WTC11 (cell line): ENCODE data around the gene TSPAN31. TPM values are rescaled to one million over a fixed set of nuclear protein-coding genes. Genes with fewer than 3 reads are reported as not detected.

Source experiments
- ATAC-seq: fragments of 200-7000 bp; cut with Tn5 transposase; 2 replicates; pipeline ENCODE4 v1.10.0; 2021; ENCODE audit warnings: mild to moderate bottlenecking, moderate library complexity
- CTCF ChIA-PET: fragments of 300-600 bp; sonication (Branson Sonifier 250); formaldehyde crosslinking; loops from one replicate; lab custom pipeline; 2021; ENCODE audit warnings: antibody characterized with exemption; lab: Charles Lee
- POLR2A ChIA-PET: fragments of 350-600 bp; sonication (Branson Sonifier 250); formaldehyde crosslinking; loops from one replicate; lab custom pipeline; 2021; ENCODE audit warnings: antibody characterized with exemption; lab: Charles Lee
- DNase-seq: peaks from one replicate; pipeline ENCODE4 v3.0.0; 2021; ENCODE audit warnings: low spot score
- H3K27ac Mint-ChIP-seq: 2 replicates; pipeline ENCODE4 v1.8.0; 2021; ENCODE audit warnings: mixed read lengths
- H3K27me3 Mint-ChIP-seq: 2 replicates; pipeline ENCODE4 v1.8.0; 2021; ENCODE audit warnings: low read depth, mild to moderate bottlenecking, moderate library complexity, mixed read lengths
- H3K36me3 Mint-ChIP-seq: 2 replicates; pipeline ENCODE4 v1.8.0; 2021; ENCODE audit warnings: mixed read lengths
- H3K4me1 Mint-ChIP-seq: 2 replicates; pipeline ENCODE4 v1.8.0; 2022; ENCODE audit warnings: mixed read lengths
- H3K4me3 Mint-ChIP-seq: 2 replicates; pipeline ENCODE4 v1.8.0; 2021; ENCODE audit warnings: mild to moderate bottlenecking, moderate library complexity, mixed read lengths
- H3K9me3 Mint-ChIP-seq: 2 replicates; pipeline ENCODE4 v1.8.0; 2021; ENCODE audit warnings: mixed read lengths
- ELF4 ChIP-seq: sonication (generic); formaldehyde crosslinking; IDR thresholded peaks from 2 replicates; pipeline ENCODE4 v1.8.1; 2022; ENCODE audit warnings: low read depth, mild to moderate bottlenecking, moderate library complexity, missing genetic modification reagents
- ETV6 ChIP-seq: sonication (generic); formaldehyde crosslinking; IDR thresholded peaks from 2 replicates; pipeline ENCODE4 v1.8.1; 2022; ENCODE audit warnings: mild to moderate bottlenecking, missing genetic modification reagents
- FOXJ3 ChIP-seq: sonication (generic); formaldehyde crosslinking; IDR thresholded peaks from 2 replicates; pipeline ENCODE4 v1.9.0; 2021; ENCODE audit warnings: missing genetic modification reagents, mild to moderate bottlenecking, borderline replicate concordance
- FOXK1 ChIP-seq: sonication (generic); formaldehyde crosslinking; IDR thresholded peaks from 2 replicates; pipeline ENCODE4 v1.8.0; 2022; ENCODE audit warnings: mild to moderate bottlenecking, moderate library complexity, missing genetic modification reagents
- GABPB1 ChIP-seq: sonication (generic); formaldehyde crosslinking; IDR thresholded peaks from 2 replicates; pipeline ENCODE4 v1.8.1; 2023; ENCODE audit warnings: mild to moderate bottlenecking, missing genetic modification reagents
- HMGA2 ChIP-seq: fragments of 250-450 bp; sonication (Bioruptor Pico); IDR thresholded peaks from 2 replicates; pipeline ENCODE4 v1.4.0; 2021; ENCODE audit warnings: mild to moderate bottlenecking, moderate library complexity
- KAT7 ChIP-seq: sonication (generic); formaldehyde crosslinking; IDR thresholded peaks from 2 replicates; pipeline ENCODE4 v1.8.1; 2023; ENCODE audit warnings: missing genetic modification reagents, mild to moderate bottlenecking, borderline replicate concordance
- NFYB ChIP-seq: sonication (generic); formaldehyde crosslinking; conservative IDR thresholded peaks from 2 replicates; pipeline ENCODE4 v1.8.0; 2022; ENCODE audit warnings: low read depth, missing genetic modification reagents
- PRRX2 ChIP-seq: fragments of 250-450 bp; sonication (Bioruptor Pico); IDR thresholded peaks from 2 replicates; pipeline ENCODE4 v1.8.0; 2021; ENCODE audit warnings: mild to moderate bottlenecking
- ZBTB21 ChIP-seq: sonication (generic); formaldehyde crosslinking; IDR thresholded peaks from 2 replicates; pipeline ENCODE4 v1.8.1; 2023; ENCODE audit warnings: mild to moderate bottlenecking, missing genetic modification reagents, borderline replicate concordance
- ZNF263 ChIP-seq: sonication (generic); formaldehyde crosslinking; IDR thresholded peaks from 2 replicates; pipeline ENCODE4 v1.8.1; 2022; ENCODE audit warnings: low read depth, mild to moderate bottlenecking, moderate library complexity, missing genetic modification reagents
- ZNF416 ChIP-seq: fragments of 250-450 bp; sonication (Bioruptor Pico); IDR thresholded peaks from 2 replicates; pipeline ENCODE4 v1.9.0; 2021; ENCODE audit warnings: mild to moderate bottlenecking, inconsistent platforms
- ZNF671 ChIP-seq: fragments of 250-450 bp; sonication (Bioruptor Pico); IDR thresholded peaks from 2 replicates; pipeline ENCODE4 v1.8.0; 2021; ENCODE audit warnings: mild to moderate bottlenecking
- total RNA-seq: library from RNA; stranded (reverse); gene quantifications from 3 replicates; pipeline ENCODE4 v1.2.3, GENCODE V29; 2021
- TF ChIP-seq, protein P1 (sequence below): sonication (generic); formaldehyde crosslinking; IDR thresholded peaks from 2 replicates; pipeline ENCODE4 v1.8.0; 2023; ENCODE audit warnings: missing genetic modification reagents
- TF ChIP-seq, protein P2 (sequence below): sonication (generic); formaldehyde crosslinking; IDR thresholded peaks from 2 replicates; pipeline ENCODE4 v1.8.1; 2022; ENCODE audit warnings: mild to moderate bottlenecking, moderate library complexity, missing genetic modification reagents
- TF ChIP-seq, protein P3 (sequence below): sonication (generic); formaldehyde crosslinking; IDR thresholded peaks from 2 replicates; pipeline ENCODE4 v1.8.1; 2023; ENCODE audit warnings: mild to moderate bottlenecking, missing genetic modification reagents, moderate library complexity
- TF ChIP-seq, protein P4 (sequence below): sonication (generic); formaldehyde crosslinking; IDR thresholded peaks from 2 replicates; pipeline ENCODE4 v1.8.1; 2023; ENCODE audit warnings: mild to moderate bottlenecking, moderate library complexity, missing genetic modification reagents
- TF ChIP-seq, protein P5 (sequence below): sonication (generic); formaldehyde crosslinking; conservative IDR thresholded peaks from 2 replicates; pipeline ENCODE4 v1.8.1; 2023; ENCODE audit warnings: mild to moderate bottlenecking, low read depth, missing genetic modification reagents, moderate library complexity
- TF ChIP-seq, protein P6 (sequence below): sonication (generic); formaldehyde crosslinking; IDR thresholded peaks from 2 replicates; pipeline ENCODE4 v1.8.0; 2022; ENCODE audit warnings: mild to moderate bottlenecking, missing genetic modification reagents
- TF ChIP-seq, protein P7 (sequence below): sonication (generic); formaldehyde crosslinking; IDR thresholded peaks from 2 replicates; pipeline ENCODE4 v1.8.0; 2022; ENCODE audit warnings: mild to moderate bottlenecking, missing genetic modification reagents
- TF ChIP-seq, protein P8 (sequence below): sonication (generic); formaldehyde crosslinking; IDR thresholded peaks from 2 replicates; pipeline ENCODE4 v1.8.1; 2022; ENCODE audit warnings: low read depth, mild to moderate bottlenecking, moderate library complexity, missing genetic modification reagents, borderline replicate concordance
- TF ChIP-seq, protein P9 (sequence below): sonication (generic); formaldehyde crosslinking; IDR thresholded peaks from 2 replicates; pipeline ENCODE4 v1.8.0; 2022; ENCODE audit warnings: mild to moderate bottlenecking, missing genetic modification reagents

TSPAN31 gene
- total RNA-seq, 1 experiment from 2014 or later, result 9.9 TPM

DNA sequence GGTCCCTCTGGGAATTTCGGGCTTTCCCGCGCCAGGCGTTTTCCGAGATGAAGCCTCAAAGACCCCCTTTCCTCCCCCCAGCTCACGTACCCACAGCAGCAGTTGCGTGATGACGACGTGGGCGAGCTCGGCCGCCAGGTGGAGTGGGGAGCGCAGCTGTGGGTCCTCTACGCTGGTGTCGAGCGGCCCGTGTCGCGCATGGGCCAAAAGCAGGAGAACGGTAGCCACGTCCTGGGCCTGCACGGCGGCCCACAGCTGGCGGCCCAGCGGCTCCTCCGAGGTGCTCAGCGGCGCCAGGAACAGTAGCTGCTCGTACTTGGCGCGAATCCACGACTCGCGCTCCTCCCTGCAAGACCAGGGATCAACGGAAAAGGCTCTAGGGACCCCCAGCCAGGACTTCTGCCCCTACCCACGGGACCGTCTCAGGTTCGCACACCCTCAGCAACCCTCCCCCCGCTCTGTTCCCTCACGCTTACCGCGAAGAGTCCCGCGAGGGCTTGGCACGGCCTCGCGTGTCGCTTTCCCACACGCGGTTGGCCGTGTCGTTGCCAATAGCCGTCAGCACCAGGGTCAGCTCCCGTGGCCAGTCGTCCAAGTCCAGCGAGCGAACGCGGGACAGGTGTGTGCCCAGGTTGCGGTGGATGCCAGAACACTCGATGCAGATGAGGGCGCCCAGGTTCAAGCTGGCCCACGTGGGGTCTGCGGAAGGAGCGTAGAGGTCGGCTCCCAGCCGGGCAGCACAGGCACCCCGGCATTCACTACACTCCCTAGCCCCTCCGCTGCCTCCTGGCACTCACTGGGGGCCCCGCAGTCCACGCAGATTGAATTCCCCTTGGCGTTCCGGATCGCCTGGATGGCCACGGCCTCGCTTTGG lies 17.7 kb upstream of the TSPAN31 start (continued):
- TF ChIP-seq FOXJ3 (CRISPR knock-in tag) (no peak), ZNF671 (CRISPR knock-in tag) (no peak), ELF4 (CRISPR knock-in tag) (no peak), ZNF263 (CRISPR knock-in tag) (0 out of 2 replicates have a peak, but pooled peaks have one; percentile 19)
- TF ChIP-seq, protein P1, sequence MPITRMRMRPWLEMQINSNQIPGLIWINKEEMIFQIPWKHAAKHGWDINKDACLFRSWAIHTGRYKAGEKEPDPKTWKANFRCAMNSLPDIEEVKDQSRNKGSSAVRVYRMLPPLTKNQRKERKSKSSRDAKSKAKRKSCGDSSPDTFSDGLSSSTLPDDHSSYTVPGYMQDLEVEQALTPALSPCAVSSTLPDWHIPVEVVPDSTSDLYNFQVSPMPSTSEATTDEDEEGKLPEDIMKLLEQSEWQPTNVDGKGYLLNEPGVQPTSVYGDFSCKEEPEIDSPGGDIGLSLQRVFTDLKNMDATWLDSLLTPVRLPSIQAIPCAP (CRISPR knock-in tag), result no peak
- TF ChIP-seq, protein P2, sequence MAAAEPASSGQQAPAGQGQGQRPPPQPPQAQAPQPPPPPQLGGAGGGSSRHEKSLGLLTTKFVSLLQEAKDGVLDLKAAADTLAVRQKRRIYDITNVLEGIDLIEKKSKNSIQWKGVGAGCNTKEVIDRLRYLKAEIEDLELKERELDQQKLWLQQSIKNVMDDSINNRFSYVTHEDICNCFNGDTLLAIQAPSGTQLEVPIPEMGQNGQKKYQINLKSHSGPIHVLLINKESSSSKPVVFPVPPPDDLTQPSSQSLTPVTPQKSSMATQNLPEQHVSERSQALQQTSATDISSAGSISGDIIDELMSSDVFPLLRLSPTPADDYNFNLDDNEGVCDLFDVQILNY, result no peak
- TF ChIP-seq, protein P3, sequence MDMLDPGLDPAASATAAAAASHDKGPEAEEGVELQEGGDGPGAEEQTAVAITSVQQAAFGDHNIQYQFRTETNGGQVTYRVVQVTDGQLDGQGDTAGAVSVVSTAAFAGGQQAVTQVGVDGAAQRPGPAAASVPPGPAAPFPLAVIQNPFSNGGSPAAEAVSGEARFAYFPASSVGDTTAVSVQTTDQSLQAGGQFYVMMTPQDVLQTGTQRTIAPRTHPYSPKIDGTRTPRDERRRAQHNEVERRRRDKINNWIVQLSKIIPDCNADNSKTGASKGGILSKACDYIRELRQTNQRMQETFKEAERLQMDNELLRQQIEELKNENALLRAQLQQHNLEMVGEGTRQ, result no peak

DNA sequence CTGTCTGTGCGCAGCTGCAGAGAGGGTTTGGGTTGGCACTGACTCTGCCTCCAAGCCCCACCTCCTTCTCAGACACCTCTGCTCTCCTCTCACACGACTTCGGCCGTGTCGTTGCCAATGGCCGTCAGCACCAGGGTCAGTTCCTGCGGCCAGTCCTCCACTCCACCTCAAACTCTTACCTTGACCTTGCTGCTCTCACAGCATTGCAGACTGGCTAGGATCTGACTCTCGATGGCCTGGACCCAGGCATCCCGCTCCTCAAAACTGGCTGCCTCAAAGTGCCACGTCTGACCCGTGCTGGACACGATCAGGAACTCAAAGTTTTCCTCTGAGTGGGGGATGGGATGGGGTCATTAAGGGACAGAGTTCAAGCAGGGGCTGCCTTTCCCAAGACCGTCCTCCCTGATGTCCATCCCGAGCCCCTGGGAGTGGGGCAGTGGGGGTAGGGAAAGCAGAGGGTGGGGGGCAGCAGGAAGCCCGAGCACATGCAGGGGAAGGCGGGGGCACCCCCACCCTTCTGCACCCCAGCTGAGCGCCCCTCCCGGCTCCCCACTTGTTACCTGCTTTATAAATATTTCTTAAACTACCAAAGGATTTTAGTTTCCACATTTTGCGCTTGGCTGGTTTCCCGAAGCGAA lies 17.0 kb upstream of the TSPAN31 start:
- ATAC-seq (peak; percentile 70), DNase-seq (peak; percentile 68)
- Mint-ChIP-seq H3K36me3 (no peaks in the 10 kb centered on the region), H3K27me3 (peaks cover 98% of the 10 kb centered on the region), H3K9me3 (no peaks in the 10 kb centered on the region), H3K4me1 (peaks cover 15% of the 10 kb centered on the region), H3K27ac (no peak overlapping the region), H3K4me3 (peak overlapping the region; percentile 50)
- ChIA-PET CTCF (interaction anchor here (0.8 to 5.8 kb wide), 7 partner anchors 8 to 145 kb away, joined by 3 to 146 read pairs (median 4); partner anchors contain the start of genes AGAP2, ARHGEF25, EEF1AKMT3 and METTL1), POLR2A (interaction anchor here (1.0 to 1.1 kb wide), 2 partner anchors 9 to 17 kb away, joined by 4 to 5 read pairs; partner anchors contain the start of gene TSPAN31)
- TF ChIP-seq ZBTB21 (CRISPR knock-in tag) (peak; percentile 68; the same call in 1 of the 2 replicates), HMGA2 (CRISPR knock-in tag) (no peak), FOXK1 (peak; percentile 53; the same call in 1 of the 2 replicates), PRRX2 (CRISPR knock-in tag) (no peak), KAT7 (CRISPR knock-in tag) (no peak), NFYB (no peak), ZNF416 (no peak), GABPB1 (no peak), ETV6 (CRISPR knock-in tag) (peak; percentile 66; the same call in 1 of the 2 replicates)
- TF ChIP-seq, protein P4, sequence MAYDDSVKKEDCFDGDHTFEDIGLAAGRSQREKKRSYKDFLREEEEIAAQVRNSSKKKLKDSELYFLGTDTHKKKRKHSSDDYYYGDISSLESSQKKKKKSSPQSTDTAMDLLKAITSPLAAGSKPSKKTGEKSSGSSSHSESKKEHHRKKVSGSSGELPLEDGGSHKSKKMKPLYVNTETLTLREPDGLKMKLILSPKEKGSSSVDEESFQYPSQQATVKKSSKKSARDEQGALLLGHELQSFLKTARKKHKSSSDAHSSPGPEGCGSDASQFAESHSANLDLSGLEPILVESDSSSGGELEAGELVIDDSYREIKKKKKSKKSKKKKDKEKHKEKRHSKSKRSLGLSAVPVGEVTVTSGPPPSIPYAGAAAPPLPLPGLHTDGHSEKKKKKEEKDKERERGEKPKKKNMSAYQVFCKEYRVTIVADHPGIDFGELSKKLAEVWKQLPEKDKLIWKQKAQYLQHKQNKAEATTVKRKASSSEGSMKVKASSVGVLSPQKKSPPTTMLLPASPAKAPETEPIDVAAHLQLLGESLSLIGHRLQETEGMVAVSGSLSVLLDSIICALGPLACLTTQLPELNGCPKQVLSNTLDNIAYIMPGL (CRISPR knock-in tag), result no peak
- TF ChIP-seq, protein P5, sequence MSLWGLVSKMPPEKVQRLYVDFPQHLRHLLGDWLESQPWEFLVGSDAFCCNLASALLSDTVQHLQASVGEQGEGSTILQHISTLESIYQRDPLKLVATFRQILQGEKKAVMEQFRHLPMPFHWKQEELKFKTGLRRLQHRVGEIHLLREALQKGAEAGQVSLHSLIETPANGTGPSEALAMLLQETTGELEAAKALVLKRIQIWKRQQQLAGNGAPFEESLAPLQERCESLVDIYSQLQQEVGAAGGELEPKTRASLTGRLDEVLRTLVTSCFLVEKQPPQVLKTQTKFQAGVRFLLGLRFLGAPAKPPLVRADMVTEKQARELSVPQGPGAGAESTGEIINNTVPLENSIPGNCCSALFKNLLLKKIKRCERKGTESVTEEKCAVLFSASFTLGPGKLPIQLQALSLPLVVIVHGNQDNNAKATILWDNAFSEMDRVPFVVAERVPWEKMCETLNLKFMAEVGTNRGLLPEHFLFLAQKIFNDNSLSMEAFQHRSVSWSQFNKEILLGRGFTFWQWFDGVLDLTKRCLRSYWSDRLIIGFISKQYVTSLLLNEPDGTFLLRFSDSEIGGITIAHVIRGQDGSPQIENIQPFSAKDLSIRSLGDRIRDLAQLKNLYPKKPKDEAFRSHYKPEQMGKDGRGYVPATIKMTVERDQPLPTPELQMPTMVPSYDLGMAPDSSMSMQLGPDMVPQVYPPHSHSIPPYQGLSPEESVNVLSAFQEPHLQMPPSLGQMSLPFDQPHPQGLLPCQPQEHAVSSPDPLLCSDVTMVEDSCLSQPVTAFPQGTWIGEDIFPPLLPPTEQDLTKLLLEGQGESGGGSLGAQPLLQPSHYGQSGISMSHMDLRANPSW, result peak; percentile 88; the same call in 1 of the 2 replicates
- TF ChIP-seq, protein P6, sequence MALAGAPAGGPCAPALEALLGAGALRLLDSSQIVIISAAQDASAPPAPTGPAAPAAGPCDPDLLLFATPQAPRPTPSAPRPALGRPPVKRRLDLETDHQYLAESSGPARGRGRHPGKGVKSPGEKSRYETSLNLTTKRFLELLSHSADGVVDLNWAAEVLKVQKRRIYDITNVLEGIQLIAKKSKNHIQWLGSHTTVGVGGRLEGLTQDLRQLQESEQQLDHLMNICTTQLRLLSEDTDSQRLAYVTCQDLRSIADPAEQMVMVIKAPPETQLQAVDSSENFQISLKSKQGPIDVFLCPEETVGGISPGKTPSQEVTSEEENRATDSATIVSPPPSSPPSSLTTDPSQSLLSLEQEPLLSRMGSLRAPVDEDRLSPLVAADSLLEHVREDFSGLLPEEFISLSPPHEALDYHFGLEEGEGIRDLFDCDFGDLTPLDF (CRISPR knock-in tag), result no peak
- TF ChIP-seq, protein P7, sequence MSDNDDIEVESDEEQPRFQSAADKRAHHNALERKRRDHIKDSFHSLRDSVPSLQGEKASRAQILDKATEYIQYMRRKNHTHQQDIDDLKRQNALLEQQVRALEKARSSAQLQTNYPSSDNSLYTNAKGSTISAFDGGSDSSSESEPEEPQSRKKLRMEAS (CRISPR knock-in tag), result no peak
- TF ChIP-seq, protein P8, sequence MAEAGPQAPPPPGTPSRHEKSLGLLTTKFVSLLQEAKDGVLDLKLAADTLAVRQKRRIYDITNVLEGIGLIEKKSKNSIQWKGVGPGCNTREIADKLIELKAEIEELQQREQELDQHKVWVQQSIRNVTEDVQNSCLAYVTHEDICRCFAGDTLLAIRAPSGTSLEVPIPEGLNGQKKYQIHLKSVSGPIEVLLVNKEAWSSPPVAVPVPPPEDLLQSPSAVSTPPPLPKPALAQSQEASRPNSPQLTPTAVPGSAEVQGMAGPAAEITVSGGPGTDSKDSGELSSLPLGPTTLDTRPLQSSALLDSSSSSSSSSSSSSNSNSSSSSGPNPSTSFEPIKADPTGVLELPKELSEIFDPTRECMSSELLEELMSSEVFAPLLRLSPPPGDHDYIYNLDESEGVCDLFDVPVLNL (CRISPR knock-in tag), result no peak; the same call in 1 of the 2 replicates
- TF ChIP-seq, protein P9, sequence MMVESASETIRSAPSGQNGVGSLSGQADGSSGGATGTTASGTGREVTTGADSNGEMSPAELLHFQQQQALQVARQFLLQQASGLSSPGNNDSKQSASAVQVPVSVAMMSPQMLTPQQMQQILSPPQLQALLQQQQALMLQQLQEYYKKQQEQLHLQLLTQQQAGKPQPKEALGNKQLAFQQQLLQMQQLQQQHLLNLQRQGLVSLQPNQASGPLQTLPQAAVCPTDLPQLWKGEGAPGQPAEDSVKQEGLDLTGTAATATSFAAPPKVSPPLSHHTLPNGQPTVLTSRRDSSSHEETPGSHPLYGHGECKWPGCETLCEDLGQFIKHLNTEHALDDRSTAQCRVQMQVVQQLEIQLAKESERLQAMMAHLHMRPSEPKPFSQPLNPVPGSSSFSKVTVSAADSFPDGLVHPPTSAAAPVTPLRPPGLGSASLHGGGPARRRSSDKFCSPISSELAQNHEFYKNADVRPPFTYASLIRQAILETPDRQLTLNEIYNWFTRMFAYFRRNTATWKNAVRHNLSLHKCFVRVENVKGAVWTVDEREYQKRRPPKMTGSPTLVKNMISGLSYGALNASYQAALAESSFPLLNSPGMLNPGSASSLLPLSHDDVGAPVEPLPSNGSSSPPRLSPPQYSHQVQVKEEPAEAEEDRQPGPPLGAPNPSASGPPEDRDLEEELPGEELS (CRISPR knock-in tag), result peak; percentile 60; the same call in 1 of the 2 replicates
